D721Med (cell line): Measurements from ENCODE around the gene MOGAT3.

ENCODE experiments used
- DNase-seq: peaks from one replicate; pipeline ENCODE4 v3.0.0; 2011; ENCODE audit warnings: low spot score; ENCODE audit not compliant: insufficient read length
- FAIRE-seq: peaks from 2 replicates; lab custom pipeline; 2011; peaks lifted over from hg19 to GRCh38; lab: Jason Lieb, UNC
- CTCF ChIP-seq: IDR thresholded peaks from 2 replicates; pipeline ENCODE4 v1.5.1; 2012; ENCODE audit warnings: mild to moderate bottlenecking, control low read depth; ENCODE audit not compliant: insufficient read depth; ENCODE audit errors: missing control alignments

The MOGAT3 gene

GRCh38 chr7:101175664-101176063 lies 25.2 kb downstream of the MOGAT3 start:
- TF ChIP-seq CTCF, result no peak
- FAIRE-seq, result no peak
- no peak for DNase-seq

GRCh38 chr7:101174322-101174854 lies 26.4 kb downstream of the MOGAT3 start:
- DNase-seq, result no peak
- no peak for FAIRE-seq
- no peak for TF ChIP-seq CTCF

- no peak for FAIRE-seq
- no peak for TF ChIP-seq CTCF
- DNase-seq, result no peak
Observed at GRCh38 chr7:101173752-101174244, 27.0 kb downstream of the MOGAT3 start.

GRCh38 chr7:101172854-101173751 lies 27.7 kb downstream of the MOGAT3 start:
- FAIRE-seq, result no peak
- no peak for DNase-seq
- TF ChIP-seq CTCF, result no peak

- DNase-seq (no peak), FAIRE-seq (no peak)
- no peak for TF ChIP-seq CTCF
Observed at GRCh38 chr7:101172005-101172853, 28.6 kb downstream of the MOGAT3 start.

GRCh38 chr7:101171442-101171837 lies 29.4 kb downstream of the MOGAT3 start:
- FAIRE-seq, result no peak
- DNase-seq, result no peak
- TF ChIP-seq CTCF, result peak; percentile 19
